CD4-positive, alpha-beta T cell treated with Interleukin-15 for 4 hours (primary cell): Measurements from ENCODE around the gene HCN2.

Experiments used
- DNase-seq: peaks from one replicate; pipeline ENCODE4 v3.0.0-alpha.2; 2020; ENCODE audit warnings: low spot score

The HCN2 gene

GRCh38 chr19:640606-641189, 51.0 kb downstream of the HCN2 start:
- no peak for DNase-seq

GRCh38 chr19:641702-642101, 52.0 kb downstream of the HCN2 start:
- no peak for DNase-seq

GRCh38 chr19:642767-643727, 53.4 kb downstream of the HCN2 start:
- DNase-seq, result no peak

- no peak for DNase-seq
These were observed 54.1 kb downstream of the HCN2 start for GRCh38 chr19:643736-644135.

GRCh38 chr19:644363-644762, 54.7 kb downstream of the HCN2 start:
- DNase-seq, result no peak

- no peak for DNase-seq
These were observed 55.1 kb downstream of the HCN2 start for GRCh38 chr19:644789-645188.

GRCh38 chr19:645912-646778, 56.5 kb downstream of the HCN2 start:
- no peak for DNase-seq

- no peak for DNase-seq
These were observed 57.3 kb downstream of the HCN2 start for GRCh38 chr19:646779-647565.

- DNase-seq, result no peak
These were observed 58.0 kb downstream of the HCN2 start for GRCh38 chr19:647566-648284.

GRCh38 chr19:648305-648704, 58.6 kb downstream of the HCN2 start:
- DNase-seq, result no peak

GRCh38 chr19:648904-649801, 59.5 kb downstream of the HCN2 start:
- DNase-seq, result no peak

GRCh38 chr19:650121-650520, 60.4 kb downstream of the HCN2 start:
- DNase-seq, result no peak

- no peak for DNase-seq
These were observed 61.6 kb downstream of the HCN2 start for GRCh38 chr19:651114-651818.

- DNase-seq, result no peak
These were observed 62.3 kb downstream of the HCN2 start for GRCh38 chr19:651991-652390.

GRCh38 chr19:652467-653389, 63.0 kb downstream of the HCN2 start:
- DNase-seq, result no peak

- DNase-seq, result no peak
These were observed 63.7 kb downstream of the HCN2 start for GRCh38 chr19:653425-653824.

GRCh38 chr19:655691-656090, 66.0 kb downstream of the HCN2 start:
- no peak for DNase-seq
